Heart left ventricle (tissue), 13 donors: ENCODE results near the gene CHD1L.

Experiments
- CTCF ChIP-seq, 12 donors: fragments of 200-600 bp; sonication (generic) in 4 of 12; IDR thresholded peaks; one replicate each; pipeline versions ENCODE4 v1.5.0 to v1.8.0; 2018 to 2022; ENCODE audit warnings: antibody characterized with exemption in 12 of 12, mild to moderate bottlenecking in 5 of 12
- POLR2A ChIP-seq, 2 donors: fragments of 450-650 bp; IDR thresholded peaks; one replicate each; pipeline ENCODE4 v1.6.1; 2017; ENCODE audit warnings: antibody characterized with exemption in 2 of 2, mild to moderate bottlenecking in 2 of 2, moderate library complexity in 2 of 2
- donor health status: ischemic (EF 13 %, LVEDD 7.1; RV severe dilation, severe dysfunction).
- donor health status: DM: no; HTN: yes; CAD: no.
- donor health status: DM: no; HTN: no; CAD: no.
- donor health status: ischemic (EF 25% LVEDD 6.9; RV normal size, moderate dysfunction).
- donor health status: ischemic (EF 25% LVEDD 5.7; RV mildly dilated, moderate dysfunction).
- donor health status: ischemic (EF 35%, LVEDD 5.7; RV mildly dilated, moderate dysfunction).
- donor health status: nonischemic (EF 11% LVEDD 7.7; RV severe dilation, severe dysfunction).
- donor health status: DM: yes; HTN: yes; CAD: no.
- donor health status: PGD.
- donor health status: ischemic (EF 29% LVEDD 5.4; RV normal size, mild dysfunction).
- donor health status: nonischemic (EF 23%, LVEDD 6.1; RV moderate dilation, normal function).

GRCh38 chr1:147252540-147252939, 10.1 kb downstream of the CHD1L start:
- TF ChIP-seq POLR2A (IDR thresholded peaks at IDR 0.05) (no peak), CTCF (IDR thresholded peaks at IDR 0.05) (no peak)
